Measurements from ENCODE around the gene DGUOK.

DGUOK gene

GRCh38 chr2:73952499-73953446 is 26.1 kb downstream of the DGUOK start:
- no peak for DNase-seq

GRCh38 chr2:73956218-73956865 is 29.7 kb downstream of the DGUOK start:
- DNase-seq, result no peak

- DNase-seq, result no peak
Observed at GRCh38 chr2:73961274-73961673, 34.6 kb downstream of the DGUOK start.

- no peak for DNase-seq
Observed at GRCh38 chr2:73961823-73962615, 35.3 kb downstream of the DGUOK start.

GRCh38 chr2:73962798-73963197 is 36.1 kb downstream of the DGUOK start:
- no peak for DNase-seq

GRCh38 chr2:73963385-73964120 is 36.9 kb downstream of the DGUOK start:
- DNase-seq, result peak; percentile 26

- DNase-seq, result no peak
Observed at GRCh38 chr2:73964223-73964622, 37.5 kb downstream of the DGUOK start.

GRCh38 chr2:73965053-73965452 is 38.4 kb downstream of the DGUOK start:
- DNase-seq, result no peak

- no peak for DNase-seq
Observed at GRCh38 chr2:73968357-73968937, 41.8 kb downstream of the DGUOK start.

GRCh38 chr2:73969356-73969755 is 42.7 kb downstream of the DGUOK start:
- no peak for DNase-seq

GRCh38 chr2:73970141-73970803 is 43.6 kb downstream of the DGUOK start:
- no peak for DNase-seq

- peak; percentile 44 for DNase-seq
Observed at GRCh38 chr2:73970850-73971471, 44.3 kb downstream of the DGUOK start.

GRCh38 chr2:73971722-73972121 is 45.0 kb downstream of the DGUOK start:
- DNase-seq, result no peak

- no peak for DNase-seq
Observed at GRCh38 chr2:73972846-73973245, 46.2 kb downstream of the DGUOK start.

GRCh38 chr2:73975731-73976130 is 49.1 kb downstream of the DGUOK start:
- DNase-seq, result no peak

GRCh38 chr2:73976803-73977202 is 50.1 kb downstream of the DGUOK start:
- no peak for DNase-seq

GRCh38 chr2:73977466-73977865 is 50.8 kb downstream of the DGUOK start:
- no peak for DNase-seq

GRCh38 chr2:73979021-73979420 is 52.3 kb downstream of the DGUOK start:
- peak; percentile 70 for DNase-seq

GRCh38 chr2:73979686-73980085 is 53.0 kb downstream of the DGUOK start:
- DNase-seq, result no peak

GRCh38 chr2:73980566-73980965 is 53.9 kb downstream of the DGUOK start:
- DNase-seq, result no peak
